SK-N-SH (cell line): ENCODE data around the gene SORCS3. TPM values are rescaled to one million over a fixed set of nuclear protein-coding genes. Genes with fewer than 3 reads are reported as not detected.

Experiments used
- CTCF ChIA-PET: fragments of 300-600, 350-600 bp; formaldehyde crosslinking; extraction: SDS; loops from one replicate; lab custom pipeline; 2021; lab: Yijun Ruan, JAX
- POLR2A ChIA-PET: fragments of 350-600 bp; sonication (Branson Sonifier 250); formaldehyde crosslinking; extraction: SDS; loops from one replicate; lab custom pipeline; 2020; ENCODE audit warnings: antibody characterized with exemption, inconsistent platforms; lab: Yijun Ruan, JAX
- DNase-seq: peaks from one replicate; pipeline ENCODE4 v3.0.0; 2012
- H2AFZ ChIP-seq: fragments of 200-600 bp; sonication (generic); 2 replicates; pipeline ENCODE4 v1.8.1; 2016; ENCODE audit warnings: antibody characterized with exemption, mild to moderate bottlenecking, low read depth
- H3F3A ChIP-seq: fragments of 200-600 bp; sonication (generic); replicated peaks from 2 replicates; pipeline ENCODE3; 2016; ENCODE audit warnings: antibody characterized with exemption, mild to moderate bottlenecking; ENCODE audit not compliant: insufficient read depth
- H3K27ac ChIP-seq, 2 experiments: fragments of 200-500 bp in 1 of 2; fragments of 200-600 bp in 1 of 2; sonication (Bioruptor generic) in 1 of 2; sonication (generic), shearing (Covaris generic) in 1 of 2; 2 replicates each; pipeline versions ENCODE4 v1.5.1 to v1.6.1; 2014 to 2016; ENCODE audit warnings: low read depth in 2 of 2, inconsistent platforms in 1 of 2, low read length in 1 of 2, mild to moderate bottlenecking in 1 of 2, mixed read lengths in 1 of 2
- H3K27me3 ChIP-seq: fragments of 200-600 bp; sonication (generic), shearing (Covaris generic); 2 replicates; pipeline ENCODE4 v1.6.1; 2016; ENCODE audit warnings: mixed run types; ENCODE audit not compliant: insufficient read depth
- H3K36me3 ChIP-seq, 2 experiments: fragments of 200-500 bp in 1 of 2; fragments of 200-600 bp in 1 of 2; sonication (Bioruptor generic) in 1 of 2; sonication (generic) in 1 of 2; replicated peaks in 1 of 2; 2 replicates each; pipeline versions ENCODE3 to v1.5.1; 2014 to 2016; ENCODE audit warnings: low read length in 1 of 2, mild to moderate bottlenecking in 1 of 2; ENCODE audit not compliant: insufficient read depth in 2 of 2, control insufficient read depth in 1 of 2
- H3K4me1 ChIP-seq, 2 experiments: fragments of 200-500 bp in 1 of 2; fragments of 200-600 bp in 1 of 2; sonication (Bioruptor generic) in 1 of 2; sonication (generic), shearing (Covaris generic) in 1 of 2; 2 replicates each; pipeline versions ENCODE4 v1.5.1 to v1.6.1; 2014 to 2016; ENCODE audit warnings: low read depth in 1 of 2, low read length in 1 of 2, mixed run types in 1 of 2; ENCODE audit not compliant: insufficient read depth in 2 of 2, control insufficient read depth in 1 of 2
- H3K4me2 ChIP-seq: fragments of 200-600 bp; sonication (generic), shearing (Covaris generic); 2 replicates; pipeline ENCODE4 v1.6.1; 2017; ENCODE audit warnings: mixed run types
- H3K4me3 ChIP-seq, 2 experiments: fragments of 200-500 bp in 1 of 2; fragments of 200-600 bp in 1 of 2; sonication (Bioruptor generic) in 1 of 2; sonication (generic), shearing (Covaris generic) in 1 of 2; 2 replicates each; pipeline versions ENCODE4 v1.5.1 to v1.8.1; 2014 to 2016; ENCODE audit warnings: low read depth in 2 of 2, inconsistent platforms in 1 of 2, low read length in 1 of 2, mild to moderate bottlenecking in 1 of 2, mixed read lengths in 1 of 2, moderate library complexity in 1 of 2
- H3K79me2 ChIP-seq: fragments of 200-600 bp; sonication (generic); 2 replicates; pipeline ENCODE4 v1.8.1; 2017; ENCODE audit warnings: mild to moderate bottlenecking; ENCODE audit not compliant: insufficient read depth
- H3K9ac ChIP-seq: fragments of 200-600 bp; sonication (generic); 2 replicates; pipeline ENCODE4 v1.6.1; 2017; ENCODE audit warnings: mixed run types
- H3K9me2 ChIP-seq: fragments of 200-600 bp; sonication (generic); 2 replicates; pipeline ENCODE4 v1.6.1; 2017; ENCODE audit warnings: mixed run types
- H3K9me3 ChIP-seq: fragments of 200-600 bp; sonication (generic); 2 replicates; pipeline ENCODE4 v1.6.1; 2017; ENCODE audit warnings: mixed run types, mild to moderate bottlenecking, moderate library complexity
- H4K20me1 ChIP-seq: fragments of 200-600 bp; sonication (generic); 2 replicates; pipeline ENCODE4 v1.6.1; 2017; ENCODE audit warnings: mild to moderate bottlenecking, mixed run types; ENCODE audit not compliant: insufficient read depth
- CHD2 ChIP-seq: fragments of 150-350 bp; IDR thresholded peaks from 2 replicates; pipeline ENCODE4 v1.6.1; 2018; ENCODE audit warnings: low read length; ENCODE audit not compliant: partially characterized antibody
- CTCF ChIP-seq: fragments of 200-600 bp; sonication (generic); IDR thresholded peaks from 2 replicates; pipeline ENCODE4 v1.6.1; 2017; ENCODE audit warnings: antibody characterized with exemption, mild to moderate bottlenecking, moderate library complexity
- ELF1 ChIP-seq: IDR thresholded peaks from 2 replicates; pipeline ENCODE4 v1.4.0; 2012
- EP300 ChIP-seq, 2 experiments: IDR thresholded peaks; 2 replicates each; pipeline versions ENCODE4 v1.4.0 to v1.6.1; 2012; ENCODE audit warnings: borderline replicate concordance in 1 of 2, low read depth in 1 of 2, low read length in 1 of 2
- FOSL2 ChIP-seq: IDR thresholded peaks from 2 replicates; pipeline ENCODE4 v1.4.0; 2012; ENCODE audit warnings: low read depth, mild to moderate bottlenecking, moderate library complexity, borderline replicate concordance
- GABPA ChIP-seq: IDR thresholded peaks from 2 replicates; pipeline ENCODE4 v1.4.0; 2012; ENCODE audit warnings: low read depth, mild to moderate bottlenecking
- GATA2 ChIP-seq: sonication (generic); formaldehyde crosslinking; IDR thresholded peaks from 2 replicates; pipeline ENCODE4 v1.5.0; 2020; ENCODE audit warnings: mild to moderate bottlenecking, missing genetic modification reagents
- NFIC ChIP-seq: IDR thresholded peaks from 2 replicates; pipeline ENCODE4 v1.4.0; 2012; ENCODE audit warnings: borderline replicate concordance
- NRF1 ChIP-seq: IDR thresholded peaks from 2 replicates; pipeline ENCODE4 v1.6.1; 2012; ENCODE audit warnings: low read depth, mild to moderate bottlenecking, low read length
- POLR2AphosphoS5 ChIP-seq: IDR thresholded peaks from 2 replicates; pipeline ENCODE4 v1.6.1; 2012; ENCODE audit warnings: low read depth, low read length
- RAD21 ChIP-seq: IDR thresholded peaks from 2 replicates; pipeline ENCODE4 v1.6.1; 2012; ENCODE audit warnings: mild to moderate bottlenecking, low read length
- RFX5 ChIP-seq: IDR thresholded peaks from 2 replicates; pipeline ENCODE4 v1.6.1; 2012; ENCODE audit warnings: mild to moderate bottlenecking, improper control_type of control experiment, low read length
- SMC3 ChIP-seq: IDR thresholded peaks from 2 replicates; pipeline ENCODE4 v1.6.1; 2012; ENCODE audit warnings: low read depth, low read length, improper control_type of control experiment
- TCF12 ChIP-seq: IDR thresholded peaks from 2 replicates; pipeline ENCODE4 v1.4.0; 2012
- WGBS: methylation state at CpG from one replicate; pipeline ENCODE4 v1.1.6; 2017; ENCODE audit warnings: low lambda C conversion rate; 5-methylcytosine and 5-hydroxymethylcytosine counted together
- polyA plus RNA-seq, 3 experiments: library from polyadenylated mRNA; depleted of rRNA; stranded (reverse); fragments of >200 nt; gene quantifications; 2 replicates each; pipeline ENCODE4 v1.2.3, GENCODE V29; 2012
- TF ChIP-seq, protein P1 (sequence below): fragments of 150-350 bp; IDR thresholded peaks from 2 replicates; pipeline ENCODE4 v1.6.1; 2016; ENCODE audit warnings: mild to moderate bottlenecking, low read depth, low read length
- TF ChIP-seq, protein P2 (sequence below): fragments of 150-350 bp; IDR thresholded peaks from 2 replicates; pipeline ENCODE4 v1.6.1; 2017; ENCODE audit warnings: antibody characterized with exemption, low read length, low read depth, borderline replicate concordance

Gene SORCS3
- polyA plus RNA-seq, 1 of the 3 experiments (the other 2 are of a cell fraction), result not detected

DNA sequence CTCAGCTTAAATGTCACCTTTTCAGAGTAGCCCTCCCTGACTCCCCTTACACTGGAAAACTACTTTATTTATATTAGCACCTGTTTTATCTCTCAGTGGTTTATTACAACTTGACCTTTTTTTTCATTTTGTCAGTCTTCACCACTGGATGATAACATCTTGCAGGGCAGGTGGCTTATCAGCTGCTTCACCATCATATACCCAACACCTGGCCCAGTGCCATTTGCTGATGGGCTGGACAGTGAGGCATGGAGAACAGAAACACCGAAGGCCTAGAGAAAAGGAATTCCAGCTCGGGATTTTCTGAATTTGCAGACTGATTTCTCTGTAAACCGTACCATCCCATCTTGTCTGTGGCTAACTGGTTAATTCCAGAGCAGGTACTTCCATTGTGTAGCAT lies 48.5 kb downstream of the SORCS3 start:
- Histone ChIP-seq H3K4me2 (no peak overlapping the region), H3K4me3 (no peak overlapping the region), H4K20me1 (no peaks in the 10 kb centered on the region), H3K27ac (no peak overlapping the region), H3K9me2 (no peaks in the 10 kb centered on the region), H3K9ac (no peak overlapping the region), H3K36me3 (no peaks in the 10 kb centered on the region), H3F3A (no peaks in the 10 kb centered on the region), H3K27me3 (no peaks in the 10 kb centered on the region), H3K4me1 (no peaks in the 10 kb centered on the region; a peak in 1 of 4 replicates), H2AFZ (no peak overlapping the region), H3K9me3 (no peaks in the 10 kb centered on the region), H3K79me2 (no peaks in the 10 kb centered on the region)
- CTCF ChIA-PET, result interaction anchor here (1.2 to 1.7 kb wide), 2 partner anchors 27 to 51 kb away, joined by 4 read pairs; no protein-coding TSS in a partner anchor
- POLR2A ChIA-PET, result no interaction called here
- 14% methylated on average over 3 of the region's 3 CpGs for WGBS
- no peak for TF ChIP-seq RAD21
- peak; percentile 59 for TF ChIP-seq GATA2 (CRISPR knock-in tag)
- DNase-seq, result no peak

GRCh38 chr10:104690101-104690500 lies 49.0 kb downstream of the SORCS3 start:
- Histone ChIP-seq H3F3A (no peaks in the 10 kb centered on the region), H4K20me1 (no peaks in the 10 kb centered on the region), H3K27me3 (no peaks in the 10 kb centered on the region), H2AFZ (no peak overlapping the region), H3K9ac (no peak overlapping the region), H3K36me3 (no peaks in the 10 kb centered on the region), H3K4me3 (no peak overlapping the region), H3K27ac (no peak overlapping the region), H3K79me2 (no peaks in the 10 kb centered on the region), H3K9me3 (no peaks in the 10 kb centered on the region), H3K4me2 (no peak overlapping the region), H3K9me2 (no peaks in the 10 kb centered on the region), H3K4me1 (no peaks in the 10 kb centered on the region; a peak in 1 of 4 replicates)
- no peak for DNase-seq
- 30% methylated on average over 2 of the region's 3 CpGs for WGBS
- POLR2A ChIA-PET, result no interaction called here
- TF ChIP-seq GATA2 (CRISPR knock-in tag) (no peak), NRF1 (no peak), ELF1 (no peak)
- CTCF ChIA-PET, result interaction anchor here (1.2 to 1.7 kb wide), 2 partner anchors 27 to 51 kb away, joined by 4 read pairs; no protein-coding TSS in a partner anchor

GRCh38 chr10:104690959-104691358 lies 49.9 kb downstream of the SORCS3 start:
- Histone ChIP-seq H3K79me2 (no peaks in the 10 kb centered on the region), H3K9me2 (no peaks in the 10 kb centered on the region), H3K36me3 (no peaks in the 10 kb centered on the region), H3K27ac (no peak overlapping the region), H3F3A (no peaks in the 10 kb centered on the region), H3K27me3 (no peaks in the 10 kb centered on the region), H3K4me2 (no peak overlapping the region), H2AFZ (no peak overlapping the region), H3K4me3 (no peak overlapping the region), H3K9ac (no peak overlapping the region), H3K4me1 (no peaks in the 10 kb centered on the region; a peak in 1 of 4 replicates), H3K9me3 (0 out of 2 replicates have a peak, but pooled peaks cover 3% of the 10 kb centered on the region), H4K20me1 (no peaks in the 10 kb centered on the region)
- TF ChIP-seq CHD2 (no peak), NFIC (no peak), RFX5 (no peak), GABPA (no peak), POLR2AphosphoS5 (no peak), EP300 (IDR thresholded peaks at IDR 0.05; ENCODE audit: borderline replicate concordance in 1 of 2, low read depth in 1 of 2, low read length in 1 of 2) (no peak), CTCF (no peak), FOSL2 (no peak), TCF12 (no peak), SMC3 (no peak)
- TF ChIP-seq, protein P1, sequence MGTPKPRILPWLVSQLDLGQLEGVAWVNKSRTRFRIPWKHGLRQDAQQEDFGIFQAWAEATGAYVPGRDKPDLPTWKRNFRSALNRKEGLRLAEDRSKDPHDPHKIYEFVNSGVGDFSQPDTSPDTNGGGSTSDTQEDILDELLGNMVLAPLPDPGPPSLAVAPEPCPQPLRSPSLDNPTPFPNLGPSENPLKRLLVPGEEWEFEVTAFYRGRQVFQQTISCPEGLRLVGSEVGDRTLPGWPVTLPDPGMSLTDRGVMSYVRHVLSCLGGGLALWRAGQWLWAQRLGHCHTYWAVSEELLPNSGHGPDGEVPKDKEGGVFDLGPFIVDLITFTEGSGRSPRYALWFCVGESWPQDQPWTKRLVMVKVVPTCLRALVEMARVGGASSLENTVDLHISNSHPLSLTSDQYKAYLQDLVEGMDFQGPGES, result no peak
- TF ChIP-seq, protein P2, sequence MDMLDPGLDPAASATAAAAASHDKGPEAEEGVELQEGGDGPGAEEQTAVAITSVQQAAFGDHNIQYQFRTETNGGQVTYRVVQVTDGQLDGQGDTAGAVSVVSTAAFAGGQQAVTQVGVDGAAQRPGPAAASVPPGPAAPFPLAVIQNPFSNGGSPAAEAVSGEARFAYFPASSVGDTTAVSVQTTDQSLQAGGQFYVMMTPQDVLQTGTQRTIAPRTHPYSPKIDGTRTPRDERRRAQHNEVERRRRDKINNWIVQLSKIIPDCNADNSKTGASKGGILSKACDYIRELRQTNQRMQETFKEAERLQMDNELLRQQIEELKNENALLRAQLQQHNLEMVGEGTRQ, result no peak
- ChIA-PET CTCF (interaction anchor here (1.0 to 1.1 kb wide), 2 partner anchors 48 to 234 kb away, joined by 3 read pairs; no protein-coding TSS in a partner anchor), POLR2A (no interaction called here)
- no peak for DNase-seq
- whole genome bisulfite sequencing, result 0% methylated on average over 1 of the region's 1 CpG
